Astrocyte of the cerebellum (primary cell): Measurements from ENCODE around the gene CRIP1.
A peak's percentile ranks its signal among the peaks of the same experiment; 100 is the strongest.

Experiments
- DNase-seq: peaks from one replicate; pipeline ENCODE4 v3.0.0-alpha.2; 2011; ENCODE audit warnings: low read depth
- H3K4me3 ChIP-seq: 2 replicates; pipeline ENCODE4 v1.5.1; 2011; ENCODE audit warnings: mild to moderate bottlenecking, low read depth, low read length, moderate library complexity
- in situ Hi-C: cut with HindIII; loops from 2 replicates; pipeline ENCODE4 v1.10.0; 2017; ENCODE audit warnings: low sequenced_read_pairs
- TF ChIP-seq, protein P1 (sequence below): IDR thresholded peaks from 2 replicates; pipeline ENCODE4 v1.5.1; 2012; ENCODE audit warnings: low read length, low read depth, moderate library complexity, mild to moderate bottlenecking; ENCODE audit errors: missing control alignments

CRIP1 gene

GRCh38 chr14:105486974-105487448 lies 325 bp downstream of the CRIP1 start:
- no peak overlapping the region for H3K4me3 ChIP-seq
- in situ Hi-C loops = no loop called here
- no peak for DNase-seq
- TF ChIP-seq, protein P1, sequence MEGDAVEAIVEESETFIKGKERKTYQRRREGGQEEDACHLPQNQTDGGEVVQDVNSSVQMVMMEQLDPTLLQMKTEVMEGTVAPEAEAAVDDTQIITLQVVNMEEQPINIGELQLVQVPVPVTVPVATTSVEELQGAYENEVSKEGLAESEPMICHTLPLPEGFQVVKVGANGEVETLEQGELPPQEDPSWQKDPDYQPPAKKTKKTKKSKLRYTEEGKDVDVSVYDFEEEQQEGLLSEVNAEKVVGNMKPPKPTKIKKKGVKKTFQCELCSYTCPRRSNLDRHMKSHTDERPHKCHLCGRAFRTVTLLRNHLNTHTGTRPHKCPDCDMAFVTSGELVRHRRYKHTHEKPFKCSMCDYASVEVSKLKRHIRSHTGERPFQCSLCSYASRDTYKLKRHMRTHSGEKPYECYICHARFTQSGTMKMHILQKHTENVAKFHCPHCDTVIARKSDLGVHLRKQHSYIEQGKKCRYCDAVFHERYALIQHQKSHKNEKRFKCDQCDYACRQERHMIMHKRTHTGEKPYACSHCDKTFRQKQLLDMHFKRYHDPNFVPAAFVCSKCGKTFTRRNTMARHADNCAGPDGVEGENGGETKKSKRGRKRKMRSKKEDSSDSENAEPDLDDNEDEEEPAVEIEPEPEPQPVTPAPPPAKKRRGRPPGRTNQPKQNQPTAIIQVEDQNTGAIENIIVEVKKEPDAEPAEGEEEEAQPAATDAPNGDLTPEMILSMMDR = no peak

DNA sequence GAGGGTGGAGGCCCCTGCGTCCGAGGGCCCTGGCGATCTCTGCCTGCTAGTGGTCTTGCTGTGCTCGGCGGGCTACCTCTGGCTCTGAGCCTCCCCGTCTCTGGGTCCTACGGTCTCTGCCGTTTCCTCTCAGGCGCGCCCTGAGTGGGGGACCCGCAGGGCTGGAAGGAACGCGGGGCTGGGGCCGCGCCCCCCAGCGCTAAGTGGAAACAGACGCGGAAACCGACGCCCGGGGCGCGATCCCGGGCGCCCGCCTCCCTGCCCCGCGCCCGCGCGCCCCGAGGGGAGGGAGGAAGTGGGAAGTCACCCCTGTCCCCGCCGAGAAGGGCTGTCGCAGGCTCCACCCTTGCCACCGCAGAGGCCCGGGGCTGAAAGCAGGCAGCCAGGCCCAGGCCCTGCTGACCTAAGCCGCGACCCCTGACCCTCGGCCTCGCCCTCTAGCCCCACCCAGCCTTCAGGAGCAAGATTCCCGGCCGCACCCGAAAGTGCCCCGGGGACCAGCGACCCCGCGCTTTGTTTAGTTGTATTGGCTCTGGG lies 831 bp downstream of the CRIP1 start:
- in situ Hi-C loops = no loop called here
- no peak for DNase-seq
- TF ChIP-seq, protein P1 = no peak
- H3K4me3 ChIP-seq = no peak overlapping the region

- H3K4me3 ChIP-seq = no peak overlapping the region
- TF ChIP-seq, protein P1 = no peak
- in situ Hi-C loops = no loop called here
- no peak for DNase-seq
Measured at GRCh38 chr14:105487986-105488777, 1.5 kb downstream of the CRIP1 start.

GRCh38 chr14:105488781-105489541 lies 2.3 kb downstream of the CRIP1 start:
- in situ Hi-C loops = no loop called here
- no peak for DNase-seq
- TF ChIP-seq, protein P1 = no peak
- no peak overlapping the region for H3K4me3 ChIP-seq

GRCh38 chr14:105489542-105490266 lies 3.0 kb downstream of the CRIP1 start:
- H3K4me3 ChIP-seq = peak overlapping the region; percentile 58
- in situ Hi-C loops = no loop called here
- TF ChIP-seq, protein P1 = peak; percentile 66
- DNase-seq = peak; percentile 76

DNA sequence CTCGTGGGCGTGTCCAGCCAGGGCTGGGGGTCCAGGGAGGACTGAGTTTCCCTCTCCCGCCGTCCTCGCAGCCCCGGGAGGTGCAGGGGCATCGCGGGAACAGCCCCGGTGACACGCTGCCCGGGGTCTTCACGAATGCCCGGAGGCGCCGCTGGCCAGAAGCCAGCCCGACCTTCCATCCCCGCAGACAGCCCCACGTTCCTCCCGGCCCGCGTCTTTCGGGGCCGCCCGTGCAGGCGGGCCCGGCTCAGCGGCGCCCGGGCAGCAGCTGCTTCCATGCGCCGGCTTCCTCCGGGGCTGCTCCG lies 3.5 kb downstream of the CRIP1 start:
- no peak for DNase-seq
- H3K4me3 ChIP-seq = peak overlapping the region; percentile 58
- TF ChIP-seq, protein P1 = no peak
- in situ Hi-C loops = no loop called here
